ENCODE results near the gene LRRC61. TPM values are rescaled to one million over a fixed set of nuclear protein-coding genes. Genes with fewer than 3 reads are reported as not detected.
"Not testable (repeated sequence)": the region's sequence is repeated elsewhere in the genome, so short reads cannot be mapped to it uniquely, and the experiment has no call there.

Gene LRRC61
- total RNA-seq (10 to 100 TPM; 27.9 to 32.0 TPM), polyA plus RNA-seq (25.8 TPM)

DNA sequence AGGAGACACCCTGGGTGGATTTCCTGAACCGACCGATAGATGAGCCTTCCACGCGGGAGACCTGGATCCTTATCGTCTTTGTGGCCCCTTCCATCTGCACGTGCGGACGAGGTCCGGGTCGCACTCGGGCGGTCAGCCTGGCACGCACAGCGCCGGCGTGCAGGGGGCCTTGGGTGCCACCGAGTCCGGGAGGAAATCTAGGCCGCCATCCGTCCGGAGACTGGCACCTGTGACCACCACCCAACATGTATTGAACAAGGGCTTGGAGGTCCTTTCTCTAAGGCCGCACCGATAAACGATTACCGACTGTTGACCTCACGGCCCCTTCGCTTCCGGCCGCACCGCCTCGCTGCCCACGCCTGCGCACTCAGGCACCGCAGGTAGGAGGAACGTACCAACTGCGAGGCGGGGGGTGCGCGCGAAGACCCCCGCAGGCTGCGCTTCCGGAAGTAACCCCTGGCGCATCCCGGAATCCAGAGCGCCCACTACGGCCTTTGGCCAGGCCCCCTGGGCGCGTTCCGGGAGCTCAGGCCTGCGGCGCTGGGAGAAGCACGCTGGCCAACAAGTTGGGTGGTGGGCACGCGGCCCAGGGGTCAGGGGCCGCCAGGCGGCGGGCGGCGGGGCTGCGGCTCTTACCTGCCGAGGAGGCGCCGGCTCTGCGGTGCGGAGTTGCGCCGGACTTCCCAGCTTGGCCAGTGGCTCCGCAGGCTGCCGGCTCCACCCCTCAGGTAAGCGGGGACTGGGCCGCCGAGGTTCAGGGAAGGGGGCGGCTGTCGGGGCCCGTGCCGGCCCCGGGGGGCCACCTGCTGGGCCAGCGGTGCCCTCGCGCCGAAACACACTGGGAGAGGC, at the start of gene LRRC61, which contains the start of gene ACTR3C:
Gene LRRC61, plus strand, starts transcription at position 523 of the 849 bp plus-strand sequence. CDS start 13,507 bp downstream, outside the sequence.
Gene ACTR3C, minus strand, starts transcription at position 713 of the 849 bp plus-strand sequence. CDS start 28,249 bp downstream, outside the sequence.
- H3K36me3 Mint-ChIP-seq: peaks cover 0 to 45% (median 7%) of the 10 kb centered on the region in 3 donors

GRCh38 chr7:150276132-150276695, 46.9 kb upstream of the LRRC61 start:
- H3K27me3 ChIP-seq (ENCODE audit: insufficient read depth, low read length, poor library complexity, severe bottlenecking); H3K4me1 Mint-ChIP-seq; CTCF ChIA-PET; H3K36me3 Mint-ChIP-seq; H3K9me3 ChIP-seq (ENCODE audit: low read length); POLR2A ChIA-PET; H3K27me3 Mint-ChIP-seq; H3K4me3 Mint-ChIP-seq; H3K9me3 Mint-ChIP-seq; H3K36me3 ChIP-seq (ENCODE audit: insufficient read depth, low read length); H3K4me1 ChIP-seq (ENCODE audit: insufficient read depth, low read length); H3K4me3 ChIP-seq (ENCODE audit: low read length); H3K27ac ChIP-seq (ENCODE audit: low read depth, low read length): not testable (repeated sequence)
- H3K27ac Mint-ChIP-seq: peak overlapping the region in 1 of 8 donors; percentile 21
- peak in 4 of 5 donors; percentile 7 to 51 (median 24) for DNase-seq

More for the DNA sequence above, at the start of gene LRRC61, which contains the start of gene ACTR3C:
- Histone ChIP-seq H3K4me1 (ENCODE audit: insufficient read depth, low read length) (peaks cover 26% of the 10 kb centered on the region), H3K4me3 (ENCODE audit: low read length) (peak within 1 kb of the TSS; percentile 64), H3K36me3 (ENCODE audit: insufficient read depth, low read length) (peaks cover 18% of the 10 kb centered on the region), H3K27me3 (ENCODE audit: insufficient read depth, low read length, poor library complexity, severe bottlenecking) (no peaks in the 10 kb centered on the region), H3K9me3 (ENCODE audit: low read length) (no peaks in the 10 kb centered on the region), H3K27ac (ENCODE audit: low read depth, low read length) (peak within 1 kb of the TSS; percentile 92)
- Mint-ChIP-seq H3K9me3 (no peaks in the 10 kb centered on the region), H3K27me3 (no peaks in the 10 kb centered on the region), H3K27ac (peak within 1 kb of the TSS; percentile 95 to 99 (median 98)), H3K4me1 (peaks cover 35 to 54% (median 39%) of the 10 kb centered on the region in 3 donors), H3K4me3 (peak within 1 kb of the TSS; percentile 93 to 100 (median 97))
- CTCF ChIA-PET: interaction anchor here (1.0 to 2.2 kb wide), 2 partner anchors 46 to 555 kb away, joined by 3 to 6 read pairs; partner anchors contain the start of gene REPIN1
- DNase-seq: peak; percentile 44 to 75 (median 55)
- POLR2A ChIA-PET: interaction anchor here (0.8 kb wide), 1 partner anchor 81 kb away, joined by 3 read pairs; no protein-coding TSS in a partner anchor

DNA sequence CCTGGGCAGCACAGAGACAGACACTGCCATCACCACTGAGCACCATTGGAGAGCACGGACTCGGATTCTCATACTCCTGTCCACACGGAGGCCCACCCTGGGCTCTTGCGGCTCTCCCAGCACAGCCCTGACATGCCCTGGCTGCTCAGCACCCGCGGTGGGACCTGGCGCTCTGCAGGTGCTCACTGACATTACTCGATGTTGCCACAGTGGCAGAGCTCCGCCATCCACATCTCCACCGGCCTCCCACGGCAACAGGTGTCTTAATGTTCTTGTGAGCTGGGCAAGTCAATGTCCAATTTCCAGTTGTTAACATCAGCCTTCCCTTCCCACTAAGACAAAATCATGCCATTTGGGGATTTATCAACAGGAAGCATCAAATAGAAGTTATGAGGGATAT, 44.8 kb upstream of the LRRC61 start:
- H3K4me3 ChIP-seq (ENCODE audit: low read length); H3K27ac Mint-ChIP-seq; H3K9me3 ChIP-seq (ENCODE audit: low read length); POLR2A ChIA-PET; H3K27me3 Mint-ChIP-seq; H3K4me3 Mint-ChIP-seq; H3K36me3 ChIP-seq (ENCODE audit: insufficient read depth, low read length); H3K4me1 ChIP-seq (ENCODE audit: insufficient read depth, low read length); H3K36me3 Mint-ChIP-seq; H3K27ac ChIP-seq (ENCODE audit: low read depth, low read length); CTCF ChIA-PET; H3K9me3 Mint-ChIP-seq; H3K4me1 Mint-ChIP-seq; H3K27me3 ChIP-seq (ENCODE audit: insufficient read depth, low read length, poor library complexity, severe bottlenecking); DNase-seq: not testable (repeated sequence)

DNA sequence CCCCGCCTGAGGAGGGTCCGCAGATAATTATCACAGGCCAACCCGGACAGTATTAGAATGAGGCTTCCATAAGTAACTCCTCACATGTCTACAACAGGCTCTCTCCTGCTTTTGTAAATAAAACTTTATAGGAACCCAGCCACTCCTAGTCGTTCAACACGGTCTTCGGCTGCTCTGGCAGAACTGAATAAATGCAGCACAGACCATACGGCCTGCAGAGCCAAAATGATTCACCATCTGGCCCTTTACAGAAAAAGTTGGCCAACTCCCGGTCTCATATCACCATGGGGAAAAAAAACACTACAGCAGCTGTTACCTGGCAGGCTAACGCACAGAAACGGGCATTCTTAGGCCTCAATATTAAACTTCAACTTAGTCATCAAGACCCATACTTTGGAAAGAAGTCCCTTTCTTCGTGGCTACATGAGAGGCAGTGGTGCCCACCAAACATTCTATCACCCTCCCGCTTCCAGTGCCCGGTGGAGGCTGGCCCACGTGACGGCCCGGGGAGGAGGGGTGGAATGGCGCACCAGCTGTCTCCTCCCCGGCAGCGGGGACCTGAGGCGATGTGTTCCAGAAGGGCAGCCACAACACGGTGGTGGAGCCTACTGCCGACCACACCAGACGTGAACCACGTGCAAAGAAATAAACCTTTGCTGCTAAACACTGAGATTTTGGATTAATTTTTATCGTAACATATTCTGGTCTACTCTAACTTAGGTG, 41.3 kb upstream of the LRRC61 start:
- H3K27me3 Mint-ChIP-seq; H3K27ac Mint-ChIP-seq; DNase-seq; H3K36me3 ChIP-seq (ENCODE audit: insufficient read depth, low read length); H3K9me3 Mint-ChIP-seq; H3K36me3 Mint-ChIP-seq; H3K9me3 ChIP-seq (ENCODE audit: low read length); H3K4me3 Mint-ChIP-seq; H3K4me1 ChIP-seq (ENCODE audit: insufficient read depth, low read length); POLR2A ChIA-PET; H3K27me3 ChIP-seq (ENCODE audit: insufficient read depth, low read length, poor library complexity, severe bottlenecking); H3K4me3 ChIP-seq (ENCODE audit: low read length); H3K27ac ChIP-seq (ENCODE audit: low read depth, low read length); H3K4me1 Mint-ChIP-seq; CTCF ChIA-PET: not testable (repeated sequence)

GRCh38 chr7:150283111-150283510, 40.0 kb upstream of the LRRC61 start:
- H3K27ac ChIP-seq (ENCODE audit: low read depth, low read length); H3K27ac Mint-ChIP-seq; H3K27me3 Mint-ChIP-seq; H3K4me1 ChIP-seq (ENCODE audit: insufficient read depth, low read length); DNase-seq; H3K4me3 Mint-ChIP-seq; H3K9me3 ChIP-seq (ENCODE audit: low read length); H3K9me3 Mint-ChIP-seq; H3K4me3 ChIP-seq (ENCODE audit: low read length); POLR2A ChIA-PET; H3K36me3 ChIP-seq (ENCODE audit: insufficient read depth, low read length); H3K27me3 ChIP-seq (ENCODE audit: insufficient read depth, low read length, poor library complexity, severe bottlenecking); CTCF ChIA-PET; H3K36me3 Mint-ChIP-seq; H3K4me1 Mint-ChIP-seq: not testable (repeated sequence)

DNA sequence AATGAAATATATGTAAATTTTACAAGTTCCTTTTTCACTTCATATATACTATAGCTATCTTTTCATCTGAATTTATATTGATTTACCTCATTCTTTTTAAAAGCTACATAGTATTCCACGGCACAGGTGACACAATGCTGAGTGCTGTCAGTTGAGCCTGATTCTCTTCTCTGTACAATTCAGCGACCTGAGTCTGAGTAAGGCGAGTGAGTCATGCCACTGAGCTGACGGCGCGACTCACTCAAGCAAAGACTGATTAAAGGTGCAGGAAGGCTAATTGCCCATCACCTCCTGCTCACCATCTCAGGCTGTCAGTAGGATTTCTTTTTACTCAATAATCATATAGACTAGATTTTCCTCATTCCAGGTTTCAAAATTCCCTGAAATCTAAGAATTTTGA, 39.5 kb upstream of the LRRC61 start:
- H3K4me1 Mint-ChIP-seq; H3K9me3 ChIP-seq (ENCODE audit: low read length); DNase-seq; H3K36me3 ChIP-seq (ENCODE audit: insufficient read depth, low read length); H3K9me3 Mint-ChIP-seq; H3K27me3 Mint-ChIP-seq; H3K4me3 Mint-ChIP-seq; H3K4me1 ChIP-seq (ENCODE audit: insufficient read depth, low read length); H3K36me3 Mint-ChIP-seq; POLR2A ChIA-PET; H3K27ac ChIP-seq (ENCODE audit: low read depth, low read length); H3K27me3 ChIP-seq (ENCODE audit: insufficient read depth, low read length, poor library complexity, severe bottlenecking); CTCF ChIA-PET; H3K4me3 ChIP-seq (ENCODE audit: low read length): not testable (repeated sequence)
- peak overlapping the region in 1 of 8 donors; percentile 6 for H3K27ac Mint-ChIP-seq

DNA sequence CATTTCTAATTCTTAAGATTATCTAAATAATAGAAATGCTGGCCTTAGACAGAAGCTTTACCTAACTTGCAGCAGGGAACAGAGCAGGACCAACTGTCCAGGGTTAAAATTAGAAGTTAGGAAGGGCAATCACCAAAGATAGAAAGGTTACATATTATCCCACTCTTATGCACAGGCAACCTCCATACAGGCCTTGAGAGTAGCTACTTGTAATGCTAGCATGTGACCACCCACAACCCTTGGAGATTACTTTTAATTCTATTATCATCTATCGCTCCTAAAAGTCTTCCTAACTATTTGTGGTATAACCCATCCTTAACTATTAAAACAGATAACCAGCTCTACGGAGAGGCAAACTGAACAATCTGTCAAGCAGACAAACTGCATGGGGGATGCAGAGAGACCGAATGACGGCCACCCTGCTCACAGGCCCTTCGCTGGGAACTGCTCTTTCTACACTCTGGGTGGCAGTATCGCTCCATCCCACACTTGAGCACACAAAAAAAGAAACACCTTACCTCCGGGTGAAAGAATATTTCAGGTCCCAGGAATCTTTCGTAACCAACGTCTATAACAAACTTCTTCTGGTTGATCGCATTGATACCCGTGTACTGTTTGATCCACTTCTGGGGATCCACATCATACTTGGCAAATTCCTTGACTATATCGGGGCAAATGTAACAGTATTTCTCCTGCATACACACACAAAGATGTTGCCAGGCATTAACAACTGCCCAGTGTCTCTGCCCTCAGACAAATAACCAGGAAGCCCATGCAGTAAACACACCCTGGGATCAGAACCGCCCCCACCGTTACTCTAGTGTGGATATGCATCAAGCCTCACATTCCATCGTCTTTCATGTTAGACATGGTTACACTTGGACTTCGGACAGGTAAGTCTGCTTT, 37.1 kb upstream of the LRRC61 start:
- H3K4me1 Mint-ChIP-seq: not testable (repeated sequence)

More for the DNA sequence above, 37.1 kb upstream of the LRRC61 start:
- H3K27ac ChIP-seq (ENCODE audit: low read depth, low read length); H3K9me3 ChIP-seq (ENCODE audit: low read length); H3K9me3 Mint-ChIP-seq; H3K4me3 ChIP-seq (ENCODE audit: low read length); H3K27ac Mint-ChIP-seq; H3K4me1 ChIP-seq (ENCODE audit: insufficient read depth, low read length); H3K27me3 ChIP-seq (ENCODE audit: insufficient read depth, low read length, poor library complexity, severe bottlenecking); H3K27me3 Mint-ChIP-seq; POLR2A ChIA-PET; H3K36me3 ChIP-seq (ENCODE audit: insufficient read depth, low read length); H3K4me3 Mint-ChIP-seq: not testable (repeated sequence)
- peaks cover 0 to 12% (median 9%) of the 10 kb centered on the region in 3 donors for H3K36me3 Mint-ChIP-seq
- CTCF ChIA-PET: interaction anchor here (1.3 kb wide), 1 partner anchor 135 kb away, joined by 3 read pairs; no protein-coding TSS in a partner anchor
- DNase-seq: peak in 2 of 5 donors; percentile 30 to 42
